ENCODE measurements around the gene SPON1. TPM values are rescaled to one million over a fixed set of nuclear protein-coding genes. Genes with fewer than 3 reads are reported as not detected.

SPON1 gene
- total and polyA plus RNA-seq, 8 donors, result 9.3 to 122 (median 26.9) TPM

- TF ChIP-seq POLR2A (IDR thresholded peaks at IDR 0.05) (no peak), CTCF (IDR thresholded peaks at IDR 0.05) (no peak), POLR2AphosphoS5 (IDR thresholded peaks at IDR 0.05) (no peak), EP300 (IDR thresholded peaks at IDR 0.05) (no peak)
- peaks cover 0 to 22% (median 8%) of the 10 kb centered on the region in 4 donors for H3K4me1 ChIP-seq
- H3K27ac ChIP-seq, result no peak overlapping the region
- WGBS, 5 donors, result 51 to 66% (median 54%) methylated on average over 3 of the region's 3 CpGs
- DNase-seq, result no peak
- H3K9me3 ChIP-seq, result no peaks in the 10 kb centered on the region
- intact Hi-C loops (cut with DNase I; ENCODE audit: low total_unique reads), result no loop called here
- H3K36me3 ChIP-seq, result no peaks in the 10 kb centered on the region
- H3K27me3 ChIP-seq, result no peaks in the 10 kb centered on the region
- H3K4me3 ChIP-seq, result no peak overlapping the region
Measured at GRCh38 chr11:14193644-14194043, 231.1 kb downstream of the SPON1 start.

GRCh38 chr11:14202251-14203196 lies 240.0 kb downstream of the SPON1 start:
- intact Hi-C loops (cut with DNase I; ENCODE audit: low total_unique reads), result no loop called here
- H3K4me1 ChIP-seq, result peaks cover 0 to 15% (median 3%) of the 10 kb centered on the region in 4 donors
- H3K9me3 ChIP-seq, result no peaks in the 10 kb centered on the region
- no peaks in the 10 kb centered on the region for H3K36me3 ChIP-seq
- no peaks in the 10 kb centered on the region for H3K27me3 ChIP-seq
- no peak for DNase-seq
- no peak for TF ChIP-seq CTCF (IDR thresholded peaks at IDR 0.05)
- no peak for TF ChIP-seq POLR2A (IDR thresholded peaks at IDR 0.05)
- TF ChIP-seq POLR2AphosphoS5 (IDR thresholded peaks at IDR 0.05), result no peak
- TF ChIP-seq EP300 (IDR thresholded peaks at IDR 0.05), result no peak
- H3K27ac ChIP-seq, result peak overlapping the region in 2 of 5 donors; percentile 8 to 22
- H3K4me3 ChIP-seq, result peak overlapping the region in 1 of 4 donors; percentile 3
- whole genome bisulfite sequencing, 5 donors, result 57 to 64% (median 60%) methylated on average over 15 of the region's 15 CpGs

- Histone ChIP-seq H3K4me1 (peaks cover 0 to 15% (median 3%) of the 10 kb centered on the region in 4 donors), H3K27ac (peak overlapping the region in 1 of 5 donors; percentile 8), H3K9me3 (no peaks in the 10 kb centered on the region), H3K36me3 (no peaks in the 10 kb centered on the region), H3K4me3 (no peak overlapping the region), H3K27me3 (no peaks in the 10 kb centered on the region)
- TF ChIP-seq POLR2A (IDR thresholded peaks at IDR 0.05), result no peak
- no peak for TF ChIP-seq CTCF (IDR thresholded peaks at IDR 0.05)
- TF ChIP-seq POLR2AphosphoS5 (IDR thresholded peaks at IDR 0.05), result no peak
- TF ChIP-seq EP300 (IDR thresholded peaks at IDR 0.05), result no peak
- no peak for DNase-seq
- 78 to 84% (median 81%) methylated on average over 4 of the region's 4 CpGs for WGBS, 5 donors
- intact Hi-C loops (cut with DNase I; ENCODE audit: low total_unique reads), result no loop called here
Measured at GRCh38 chr11:14203321-14203720, 240.8 kb downstream of the SPON1 start.

- Histone ChIP-seq H3K36me3 (no peaks in the 10 kb centered on the region), H3K27ac (peak overlapping the region in 2 of 5 donors; percentile 16 to 40), H3K27me3 (no peaks in the 10 kb centered on the region), H3K9me3 (no peaks in the 10 kb centered on the region), H3K4me1 (peaks cover 0 to 9% (median 3%) of the 10 kb centered on the region in 4 donors), H3K4me3 (no peak overlapping the region)
- intact Hi-C loops (cut with DNase I; ENCODE audit: low total_unique reads), result no loop called here
- TF ChIP-seq POLR2A (IDR thresholded peaks at IDR 0.05), result no peak
- no peak for TF ChIP-seq CTCF (IDR thresholded peaks at IDR 0.05)
- TF ChIP-seq POLR2AphosphoS5 (IDR thresholded peaks at IDR 0.05), result no peak
- no peak for TF ChIP-seq EP300 (IDR thresholded peaks at IDR 0.05)
- peak in 1 of 2 donors; percentile 42 for DNase-seq
Measured at GRCh38 chr11:14212986-14213385, 250.5 kb downstream of the SPON1 start.
